Measurements from ENCODE around the gene MRGPRF.

The MRGPRF gene

DNA sequence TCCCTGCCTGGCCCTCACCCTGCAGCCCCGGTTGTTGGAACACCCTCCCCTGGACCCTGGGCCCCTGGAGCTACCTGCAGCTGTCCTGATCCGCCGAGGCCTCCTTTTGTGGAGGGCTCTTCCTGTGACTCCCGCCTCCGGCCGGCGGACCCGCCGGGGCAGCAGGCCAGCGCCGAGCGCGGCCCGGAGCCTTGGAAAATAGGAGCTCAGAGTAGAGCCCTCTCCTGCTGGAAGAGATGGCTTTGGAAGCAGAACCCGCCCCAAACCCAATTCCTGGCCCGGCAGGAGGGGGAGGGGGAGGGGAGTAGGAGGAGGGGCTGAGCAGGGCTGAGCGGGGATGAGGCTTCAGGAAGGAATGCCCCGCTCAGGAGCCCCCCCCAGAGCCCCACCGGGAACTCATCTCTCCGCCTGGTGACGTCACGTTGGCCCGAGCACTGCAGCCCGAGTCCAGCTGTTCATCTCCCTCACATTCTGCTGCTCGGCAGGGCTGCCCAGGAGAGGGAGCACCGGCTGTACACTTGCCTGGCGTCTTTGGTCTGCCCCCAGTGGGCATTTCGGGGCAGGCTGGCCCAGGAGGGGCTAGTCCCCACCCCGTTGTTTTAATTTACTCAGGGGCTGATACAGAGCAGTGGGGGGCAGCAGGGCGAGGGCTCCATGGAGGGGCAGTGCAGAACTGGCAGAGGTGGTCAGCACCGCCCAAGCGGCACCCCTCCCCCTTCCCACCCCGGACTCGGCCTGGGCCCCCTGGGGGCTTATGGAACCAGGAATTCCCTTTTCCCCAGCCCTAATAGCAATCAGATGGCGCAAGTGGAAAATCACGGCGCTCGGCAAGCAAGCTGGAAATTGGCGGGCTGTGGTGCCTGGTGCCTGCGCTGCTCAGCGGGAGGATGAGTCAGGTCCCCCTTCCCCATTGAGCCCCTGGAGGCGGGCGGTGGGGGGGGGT is at the start of gene MRGPRF:
TSS of gene MRGPRF (minus strand) at position 238 of the 943 bp plus-strand sequence. CDS start 3,345 bp downstream, outside the sequence.
- DNase-seq (ENCODE audit: low read depth) = no peak

- DNase-seq (ENCODE audit: low read depth) = no peak
Measured at GRCh38 chr11:69062169-69062855, 49.3 kb upstream of the MRGPRF start.

DNA sequence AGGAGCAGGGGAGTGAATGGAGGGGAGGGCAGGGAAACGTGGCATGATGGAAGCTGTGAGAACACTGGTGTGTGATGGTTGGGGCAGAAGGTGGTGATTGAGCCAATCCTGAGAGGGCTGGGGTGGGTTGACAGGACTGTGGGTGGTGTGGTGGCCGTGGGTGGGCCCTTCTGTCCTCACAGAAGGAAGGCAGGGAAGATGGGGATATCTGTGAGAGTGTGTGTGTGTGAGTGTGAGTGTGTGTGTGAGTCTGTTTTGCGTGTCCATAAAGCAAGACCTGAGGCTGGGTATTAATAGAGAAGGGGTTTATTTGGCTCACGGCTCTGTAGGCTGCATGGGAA is 48.6 kb upstream of the MRGPRF start:
- no peak for DNase-seq (ENCODE audit: low read depth)

DNA sequence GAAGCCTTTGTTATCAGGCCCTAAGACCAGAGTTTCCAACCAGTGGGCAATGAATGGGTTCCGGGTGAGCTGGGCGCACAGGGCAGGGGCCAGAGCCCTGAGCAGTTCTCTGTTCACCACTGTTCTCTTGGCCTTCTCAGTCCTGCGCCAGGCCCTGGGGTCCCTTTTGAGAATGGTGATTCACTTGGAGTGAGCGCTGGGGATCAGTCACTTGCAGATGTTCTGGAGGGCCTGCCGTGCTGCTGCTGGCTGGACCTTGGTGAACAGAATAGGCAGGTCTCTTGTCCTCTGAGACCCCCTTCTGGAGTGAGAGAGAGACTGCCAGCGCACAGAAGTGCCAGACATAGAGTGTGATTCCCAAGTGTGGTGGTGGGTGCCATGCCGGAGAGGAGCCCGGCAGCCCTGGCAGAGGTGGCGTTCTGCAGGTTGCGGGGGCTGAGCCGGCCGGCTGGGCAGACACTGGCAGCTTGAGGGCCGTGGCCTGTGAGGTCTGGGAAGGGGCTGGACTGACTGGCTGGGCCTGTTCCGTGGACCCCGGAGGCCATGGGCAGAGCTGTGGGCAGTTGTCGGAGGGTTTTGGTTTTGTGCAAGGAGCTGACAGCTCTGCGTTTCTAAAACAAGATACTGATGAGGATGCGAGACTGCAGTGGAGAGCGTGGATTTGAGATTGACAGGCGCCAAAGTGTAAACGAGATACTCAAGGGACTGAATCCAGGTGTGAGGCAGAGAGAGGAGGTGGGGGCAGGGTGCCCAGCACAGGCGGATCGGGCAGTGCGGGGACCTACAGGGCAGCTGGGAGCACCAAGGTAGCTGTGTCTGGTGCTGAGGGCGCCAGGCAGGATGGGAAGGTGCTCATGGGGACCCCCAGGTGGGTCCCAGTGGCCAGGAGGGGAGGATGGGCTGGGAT is 48.0 kb upstream of the MRGPRF start:
- DNase-seq (ENCODE audit: low read depth) = no peak

- DNase-seq (ENCODE audit: low read depth) = no peak
Measured at GRCh38 chr11:69059985-69060384, 46.9 kb upstream of the MRGPRF start.

DNA sequence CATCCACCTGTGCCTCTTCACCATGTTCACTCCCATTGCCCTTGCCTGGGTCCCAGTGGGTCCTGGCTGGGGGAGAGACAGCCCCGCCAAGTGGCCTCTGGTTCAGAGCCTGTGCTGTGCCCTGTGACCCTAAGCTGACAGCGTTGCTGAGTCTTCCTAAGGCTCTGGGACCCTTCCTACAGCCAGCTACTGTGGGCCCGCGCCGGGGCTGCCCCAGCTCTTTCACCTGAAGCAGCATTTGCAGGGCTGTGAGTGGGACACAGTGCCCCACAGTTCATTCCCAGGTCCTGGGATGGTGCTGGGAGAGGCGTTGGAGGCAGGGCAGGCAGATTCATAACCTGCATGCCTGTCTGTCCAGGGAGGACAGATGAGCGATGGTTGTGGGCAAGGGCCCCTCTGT is 46.4 kb upstream of the MRGPRF start:
- no peak for DNase-seq (ENCODE audit: low read depth)

DNA sequence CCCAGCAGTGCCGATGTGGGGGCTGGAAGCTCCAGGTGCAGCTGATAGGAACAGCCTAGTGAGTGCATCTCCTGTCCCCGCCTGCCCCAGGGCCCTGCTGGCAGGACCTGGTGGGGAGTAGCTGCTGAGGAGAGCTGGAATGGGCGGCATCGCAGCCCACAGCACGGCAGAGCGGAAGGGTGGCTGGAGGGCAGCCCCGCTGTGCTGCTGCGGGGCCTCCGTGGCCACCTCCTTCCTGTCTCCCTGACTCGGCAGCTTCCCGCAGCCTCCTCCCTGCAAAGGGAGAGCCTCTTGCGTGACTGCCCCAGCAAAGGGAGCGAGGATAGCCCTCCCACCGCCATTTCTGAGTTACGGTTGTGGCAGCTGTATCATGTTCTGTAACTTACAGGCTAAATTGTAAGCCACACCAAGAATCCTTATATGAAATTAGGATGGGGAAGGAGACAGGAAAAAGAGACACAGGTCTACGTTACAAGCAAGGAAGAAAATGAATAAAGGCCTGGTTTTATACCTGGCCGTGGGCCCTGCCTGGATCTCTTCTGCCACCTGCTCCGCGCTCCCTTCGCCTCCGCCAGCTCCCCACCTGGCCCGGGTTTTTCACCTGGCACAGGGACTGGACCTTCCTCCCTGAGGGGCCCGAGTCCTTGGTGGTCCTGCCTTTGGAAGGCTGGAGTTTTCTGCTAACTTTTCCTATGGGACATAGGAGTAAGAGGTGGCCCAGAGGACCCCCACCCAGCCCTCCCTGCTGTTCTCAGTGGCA is 45.6 kb upstream of the MRGPRF start:
- no peak for DNase-seq (ENCODE audit: low read depth)

DNA sequence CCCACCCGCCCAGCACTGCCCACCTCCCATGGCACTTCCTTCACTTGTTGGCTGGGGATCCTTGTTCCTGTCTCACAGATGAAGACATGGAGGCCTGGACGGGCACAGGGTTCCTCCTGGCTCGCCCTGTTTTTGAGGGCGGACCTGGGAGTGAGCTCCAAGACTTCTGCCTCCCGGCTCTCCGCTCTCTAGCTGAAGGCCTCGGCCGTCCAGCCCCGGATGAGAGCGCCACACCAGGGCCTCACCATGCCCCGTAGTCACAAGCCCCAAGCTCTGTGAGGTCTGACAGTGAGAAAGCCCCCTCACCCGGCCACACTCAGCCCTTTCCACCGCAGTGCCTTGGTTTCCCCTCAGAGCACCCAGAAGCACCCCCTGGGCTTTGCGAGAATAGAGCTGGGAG is 44.8 kb upstream of the MRGPRF start:
- DNase-seq (ENCODE audit: low read depth) = no peak

- no peak for DNase-seq (ENCODE audit: low read depth)
Measured at GRCh38 chr11:69057236-69057635, 44.2 kb upstream of the MRGPRF start.

DNA sequence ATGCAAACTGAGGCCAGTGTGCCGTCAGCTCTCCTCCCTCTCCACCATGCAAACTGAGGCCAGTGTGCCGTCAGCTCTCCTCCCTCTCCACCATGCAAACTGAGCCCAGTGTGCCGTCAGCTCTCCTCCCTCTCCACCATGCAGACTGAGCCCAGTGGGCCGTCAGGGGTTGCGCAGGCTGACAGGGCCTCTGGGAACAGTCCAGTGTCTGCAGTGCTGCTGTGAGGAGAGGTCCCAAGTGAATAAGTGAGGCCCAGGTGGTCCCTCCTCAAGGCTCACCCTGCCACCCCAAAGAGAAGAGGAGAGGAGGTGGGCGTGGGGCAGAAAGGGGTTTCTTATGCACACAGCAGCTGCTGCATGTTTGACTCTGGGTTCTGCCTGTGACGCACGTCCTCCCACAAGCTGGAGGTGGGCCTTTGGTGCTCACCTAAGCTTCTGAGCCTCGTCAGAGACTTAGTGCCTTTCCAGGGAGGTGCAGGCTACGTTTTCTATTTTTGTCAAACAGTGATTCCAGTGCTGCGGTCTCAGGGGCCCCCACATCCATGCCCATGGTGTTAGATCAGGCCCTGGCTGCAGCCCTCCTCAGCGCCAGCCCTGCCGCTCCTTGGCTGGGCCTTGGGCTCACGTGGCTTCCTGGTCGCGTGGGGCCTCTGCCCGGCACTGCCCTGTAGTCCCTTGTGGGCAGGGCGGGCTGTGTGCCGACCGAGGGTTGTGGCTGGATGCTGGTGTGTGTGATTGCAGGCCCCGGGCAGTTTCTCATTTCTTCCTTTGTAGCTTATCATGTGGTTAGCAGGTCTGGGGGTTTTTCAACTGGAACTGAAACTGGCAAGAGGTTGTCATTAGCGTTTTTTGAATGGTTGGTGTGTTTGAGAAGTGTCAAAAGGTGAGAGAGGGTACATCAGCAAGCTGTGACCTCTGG is 42.8 kb upstream of the MRGPRF start:
- no peak for DNase-seq (ENCODE audit: low read depth)

- no peak for DNase-seq (ENCODE audit: low read depth)
Measured at GRCh38 chr11:69055212-69055586, 42.2 kb upstream of the MRGPRF start.

GRCh38 chr11:69054397-69055211 is 41.6 kb upstream of the MRGPRF start:
- DNase-seq (ENCODE audit: low read depth) = no peak

GRCh38 chr11:69053546-69054396 is 40.7 kb upstream of the MRGPRF start:
- no peak for DNase-seq (ENCODE audit: low read depth)

DNA sequence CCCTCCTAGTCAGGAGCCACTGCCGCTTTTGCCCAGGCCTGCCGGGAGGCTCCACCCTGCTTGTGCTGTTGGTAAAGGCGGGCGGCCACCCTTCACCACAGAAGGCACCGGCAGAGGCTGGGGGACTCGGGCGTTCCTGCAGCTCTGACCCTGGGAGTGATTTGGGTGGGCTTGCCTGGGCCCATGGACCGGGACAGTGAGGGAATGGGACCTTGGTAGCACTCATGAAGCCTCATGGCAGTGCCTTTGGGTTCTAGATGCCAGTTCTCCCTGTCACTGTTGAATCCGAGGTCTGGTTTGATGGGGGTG is 40.1 kb upstream of the MRGPRF start:
- DNase-seq (ENCODE audit: low read depth) = no peak

- DNase-seq (ENCODE audit: low read depth) = no peak
Measured at GRCh38 chr11:69052343-69053168, 39.5 kb upstream of the MRGPRF start.

GRCh38 chr11:69051381-69052342 is 38.6 kb upstream of the MRGPRF start:
- no peak for DNase-seq (ENCODE audit: low read depth)

Data from activated T-cell treated with anti-CD3 and anti-CD28 coated beads for 24 hours (primary cell).